Stimulated activated effector memory CD8-positive, alpha-beta T cell treated with anti-CD3 and anti-CD28 coated beads, Interleukin-12 subunit alpha, Interleukin-12 subunit beta, amount 100 ng/mL, for 72 hours (primary cell): ENCODE measurements around the gene NDUFA13.

Experiments
- ATAC-seq: fragments of 150-1000 bp; cut with Tn5 transposase; 2 replicates; pipeline ENCODE4 v1.10.0; 2021
- DNase-seq, 2 donors: peaks; one replicate each; pipeline ENCODE4 v3.0.0; 2021 to 2022; ENCODE audit warnings: low spot score in 2 of 2
- H3K27ac Mint-ChIP-seq: one replicate; pipeline ENCODE4 v1.8.0; 2022; ENCODE audit warnings: mild to moderate bottlenecking, mixed read lengths
- H3K36me3 Mint-ChIP-seq: one replicate; pipeline ENCODE4 v1.8.0; 2022; ENCODE audit warnings: mild to moderate bottlenecking, mixed read lengths
- H3K4me1 Mint-ChIP-seq: one replicate; pipeline ENCODE4 v1.8.0; 2022; ENCODE audit warnings: mixed read lengths
- H3K4me3 Mint-ChIP-seq: one replicate; pipeline ENCODE4 v1.8.0; 2022; ENCODE audit warnings: mild to moderate bottlenecking, mixed read lengths
- H3K9me3 Mint-ChIP-seq: one replicate; pipeline ENCODE4 v1.8.0; 2022; ENCODE audit warnings: mixed read lengths

NDUFA13 gene

GRCh38 chr19:19517235-19517619, 1.2 kb downstream of the NDUFA13 start:
- H3K27ac Mint-ChIP-seq: no peak overlapping the region
- peaks cover 22% of the 10 kb centered on the region for H3K4me1 Mint-ChIP-seq
- H3K4me3 Mint-ChIP-seq: peak overlapping the region; percentile 88
- DNase-seq: no peak
- no peak for ATAC-seq
- peaks cover 71% of the 10 kb centered on the region for H3K36me3 Mint-ChIP-seq
- H3K9me3 Mint-ChIP-seq: no peaks in the 10 kb centered on the region

GRCh38 chr19:19520989-19521388, 5.0 kb downstream of the NDUFA13 start:
- no peak overlapping the region for H3K4me3 Mint-ChIP-seq
- ATAC-seq (no peak), DNase-seq (no peak)
- no peaks in the 10 kb centered on the region for H3K9me3 Mint-ChIP-seq
- peaks cover 82% of the 10 kb centered on the region for H3K36me3 Mint-ChIP-seq
- peaks cover 22% of the 10 kb centered on the region for H3K4me1 Mint-ChIP-seq
- peak overlapping the region; percentile 84 for H3K27ac Mint-ChIP-seq

GRCh38 chr19:19523177-19523576, 7.2 kb downstream of the NDUFA13 start:
- no peak overlapping the region for H3K4me3 Mint-ChIP-seq
- peaks cover 89% of the 10 kb centered on the region for H3K36me3 Mint-ChIP-seq

GRCh38 chr19:19524053-19524452, 8.0 kb downstream of the NDUFA13 start:
- DNase-seq (no peak), ATAC-seq (no peak)
- H3K36me3 Mint-ChIP-seq: peaks cover 83% of the 10 kb centered on the region
- peaks cover 21% of the 10 kb centered on the region for H3K4me1 Mint-ChIP-seq
- no peak overlapping the region for H3K4me3 Mint-ChIP-seq
- no peak overlapping the region for H3K27ac Mint-ChIP-seq
- no peaks in the 10 kb centered on the region for H3K9me3 Mint-ChIP-seq

More at GRCh38 chr19:19523177-19523576, 7.2 kb downstream of the NDUFA13 start:
- ATAC-seq (no peak), DNase-seq (no peak)
- peaks cover 22% of the 10 kb centered on the region for H3K4me1 Mint-ChIP-seq
- no peak overlapping the region for H3K27ac Mint-ChIP-seq
- H3K9me3 Mint-ChIP-seq: no peaks in the 10 kb centered on the region

- Mint-ChIP-seq H3K4me1 (peaks cover 6% of the 10 kb centered on the region), H3K4me3 (no peak overlapping the region), H3K36me3 (peaks cover 77% of the 10 kb centered on the region), H3K27ac (no peak overlapping the region), H3K9me3 (no peaks in the 10 kb centered on the region)
- DNase-seq (no peak), ATAC-seq (no peak)
Observed at GRCh38 chr19:19525611-19526380, 9.8 kb downstream of the NDUFA13 start.

- peaks cover 69% of the 10 kb centered on the region for H3K36me3 Mint-ChIP-seq
Observed at GRCh38 chr19:19526581-19527370, 10.8 kb downstream of the NDUFA13 start.

GRCh38 chr19:19527371-19527656, 11.3 kb downstream of the NDUFA13 start:
- ATAC-seq (no peak), DNase-seq (no peak)
- Mint-ChIP-seq H3K4me3 (no peak overlapping the region), H3K36me3 (peaks cover 69% of the 10 kb centered on the region), H3K4me1 (peaks cover 11% of the 10 kb centered on the region), H3K27ac (no peak overlapping the region), H3K9me3 (no peaks in the 10 kb centered on the region)

More at GRCh38 chr19:19526581-19527370, 10.8 kb downstream of the NDUFA13 start:
- Mint-ChIP-seq H3K27ac (peak overlapping the region; percentile 56), H3K4me1 (peaks cover 6% of the 10 kb centered on the region), H3K9me3 (no peaks in the 10 kb centered on the region), H3K4me3 (no peak overlapping the region)
- DNase-seq (no peak), ATAC-seq (no peak)

- Mint-ChIP-seq H3K9me3 (no peaks in the 10 kb centered on the region), H3K4me3 (no peak overlapping the region), H3K36me3 (peaks cover 71% of the 10 kb centered on the region), H3K4me1 (peaks cover 12% of the 10 kb centered on the region), H3K27ac (no peak overlapping the region)
- ATAC-seq: no peak
- no peak for DNase-seq
Observed at GRCh38 chr19:19527674-19528625, 11.9 kb downstream of the NDUFA13 start.

GRCh38 chr19:19528721-19529490, 12.9 kb downstream of the NDUFA13 start, which contains the start of gene YJEFN3:
Gene YJEFN3, plus strand, starts transcription at chr19:19528911. Its CDS starts 22 bp downstream, at chr19:19528933.
- Mint-ChIP-seq H3K4me1 (peaks cover 14% of the 10 kb centered on the region), H3K9me3 (no peaks in the 10 kb centered on the region), H3K27ac (no peak within 1 kb of the TSS), H3K36me3 (peaks cover 64% of the 10 kb centered on the region), H3K4me3 (no peak within 1 kb of the TSS)
- DNase-seq: no peak
- ATAC-seq: no peak

- DNase-seq (no peak), ATAC-seq (no peak)
- no peak overlapping the region for H3K27ac Mint-ChIP-seq
- H3K4me1 Mint-ChIP-seq: peaks cover 20% of the 10 kb centered on the region
- no peaks in the 10 kb centered on the region for H3K9me3 Mint-ChIP-seq
- H3K4me3 Mint-ChIP-seq: no peak overlapping the region
- peaks cover 54% of the 10 kb centered on the region for H3K36me3 Mint-ChIP-seq
Observed at GRCh38 chr19:19529783-19530422, 13.9 kb downstream of the NDUFA13 start.

- Mint-ChIP-seq H3K27ac (peak overlapping the region; percentile 85), H3K9me3 (no peaks in the 10 kb centered on the region), H3K4me3 (no peak overlapping the region), H3K4me1 (peaks cover 20% of the 10 kb centered on the region), H3K36me3 (peaks cover 49% of the 10 kb centered on the region)
- ATAC-seq (no peak), DNase-seq (no peak)
Observed at GRCh38 chr19:19530423-19530804, 14.4 kb downstream of the NDUFA13 start.

- H3K9me3 Mint-ChIP-seq: no peaks in the 10 kb centered on the region
- ATAC-seq (no peak), DNase-seq (no peak)
- H3K27ac Mint-ChIP-seq: peak overlapping the region; percentile 85
- H3K4me3 Mint-ChIP-seq: no peak overlapping the region
- H3K4me1 Mint-ChIP-seq: peaks cover 20% of the 10 kb centered on the region
- H3K36me3 Mint-ChIP-seq: peaks cover 50% of the 10 kb centered on the region
Observed at GRCh38 chr19:19530889-19531288, 14.9 kb downstream of the NDUFA13 start.

- Mint-ChIP-seq H3K9me3 (no peaks in the 10 kb centered on the region), H3K36me3 (peaks cover 45% of the 10 kb centered on the region), H3K4me3 (no peak overlapping the region), H3K4me1 (peaks cover 27% of the 10 kb centered on the region), H3K27ac (peak overlapping the region; percentile 62)
- ATAC-seq (peak; percentile 86), DNase-seq (peak; percentile 92)
Observed at GRCh38 chr19:19531951-19532805, 16.2 kb downstream of the NDUFA13 start.
